Choroid plexus epithelial cell (primary cell): ENCODE results near the gene CDKN1B.

Experiments used
- DNase-seq: peaks from one replicate; pipeline ENCODE4 v3.0.0-alpha.2; 2010; ENCODE audit warnings: low read depth
- H3K4me3 ChIP-seq: 2 replicates; pipeline ENCODE4 v1.5.1; 2011; ENCODE audit warnings: low read depth, mild to moderate bottlenecking, control low read depth, low read length, moderate library complexity
- TF ChIP-seq, protein P1 (sequence below): conservative IDR thresholded peaks from 2 replicates; pipeline ENCODE4 v1.5.1; 2011; ENCODE audit warnings: low read depth, mild to moderate bottlenecking, control low read depth, inconsistent platforms, low read length, moderate library complexity

CDKN1B gene

DNA sequence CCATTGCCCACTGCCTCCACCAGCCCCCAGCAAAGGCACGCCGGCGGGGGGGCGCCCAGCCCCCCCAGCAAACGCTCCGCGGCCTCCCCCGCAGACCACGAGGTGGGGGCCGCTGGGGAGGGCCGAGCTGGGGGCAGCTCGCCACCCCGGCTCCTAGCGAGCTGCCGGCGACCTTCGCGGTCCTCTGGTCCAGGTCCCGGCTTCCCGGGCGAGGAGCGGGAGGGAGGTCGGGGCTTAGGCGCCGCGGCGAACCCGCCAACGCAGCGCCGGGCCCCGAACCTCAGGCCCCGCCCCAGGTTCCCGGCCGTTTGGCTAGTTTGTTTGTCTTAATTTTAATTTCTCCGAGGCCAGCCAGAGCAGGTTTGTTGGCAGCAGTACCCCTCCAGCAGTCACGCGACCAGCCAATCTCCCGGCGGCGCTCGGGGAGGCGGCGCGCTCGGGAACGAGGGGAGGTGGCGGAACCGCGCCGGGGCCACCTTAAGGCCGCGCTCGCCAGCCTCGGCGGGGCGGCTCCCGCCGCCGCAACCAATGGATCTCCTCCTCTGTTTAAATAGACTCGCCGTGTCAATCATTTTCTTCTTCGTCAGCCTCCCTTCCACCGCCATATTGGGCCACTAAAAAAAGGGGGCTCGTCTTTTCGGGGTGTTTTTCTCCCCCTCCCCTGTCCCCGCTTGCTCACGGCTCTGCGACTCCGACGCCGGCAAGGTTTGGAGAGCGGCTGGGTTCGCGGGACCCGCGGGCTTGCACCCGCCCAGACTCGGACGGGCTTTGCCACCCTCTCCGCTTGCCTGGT, at the start of gene CDKN1B:
Gene CDKN1B, plus strand, starts transcription at position 576 of the 793 bp plus-strand sequence. CDS start 472 bp downstream, outside the sequence.
- H3K4me3 ChIP-seq = peak within 1 kb of the TSS; percentile 97

DNA sequence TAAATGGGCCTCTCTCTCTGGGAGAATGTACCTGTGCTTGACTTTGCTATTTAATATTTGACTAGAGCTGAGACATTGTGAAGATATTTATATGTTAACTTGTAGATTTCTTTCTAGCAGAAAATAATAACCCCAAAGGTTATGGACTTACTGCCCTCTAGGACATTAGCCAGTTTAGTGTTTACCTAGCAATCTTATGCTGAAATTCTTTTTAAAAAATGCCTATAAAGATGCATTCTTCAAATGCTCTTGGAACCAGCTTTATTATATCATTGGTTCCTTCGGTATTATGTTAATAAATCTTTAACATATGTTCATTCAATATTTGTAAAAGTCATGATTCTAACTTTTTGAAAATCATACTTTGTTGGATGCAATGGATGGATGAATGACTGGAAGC, 49.2 kb upstream of the CDKN1B start:
- H3K4me3 ChIP-seq = no peak overlapping the region
- no peak for DNase-seq
- TF ChIP-seq, protein P1, sequence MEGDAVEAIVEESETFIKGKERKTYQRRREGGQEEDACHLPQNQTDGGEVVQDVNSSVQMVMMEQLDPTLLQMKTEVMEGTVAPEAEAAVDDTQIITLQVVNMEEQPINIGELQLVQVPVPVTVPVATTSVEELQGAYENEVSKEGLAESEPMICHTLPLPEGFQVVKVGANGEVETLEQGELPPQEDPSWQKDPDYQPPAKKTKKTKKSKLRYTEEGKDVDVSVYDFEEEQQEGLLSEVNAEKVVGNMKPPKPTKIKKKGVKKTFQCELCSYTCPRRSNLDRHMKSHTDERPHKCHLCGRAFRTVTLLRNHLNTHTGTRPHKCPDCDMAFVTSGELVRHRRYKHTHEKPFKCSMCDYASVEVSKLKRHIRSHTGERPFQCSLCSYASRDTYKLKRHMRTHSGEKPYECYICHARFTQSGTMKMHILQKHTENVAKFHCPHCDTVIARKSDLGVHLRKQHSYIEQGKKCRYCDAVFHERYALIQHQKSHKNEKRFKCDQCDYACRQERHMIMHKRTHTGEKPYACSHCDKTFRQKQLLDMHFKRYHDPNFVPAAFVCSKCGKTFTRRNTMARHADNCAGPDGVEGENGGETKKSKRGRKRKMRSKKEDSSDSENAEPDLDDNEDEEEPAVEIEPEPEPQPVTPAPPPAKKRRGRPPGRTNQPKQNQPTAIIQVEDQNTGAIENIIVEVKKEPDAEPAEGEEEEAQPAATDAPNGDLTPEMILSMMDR = no peak

More for the DNA sequence above, at the start of gene CDKN1B:
- peak; percentile 96 for DNase-seq
- TF ChIP-seq, protein P1 = no peak

DNA sequence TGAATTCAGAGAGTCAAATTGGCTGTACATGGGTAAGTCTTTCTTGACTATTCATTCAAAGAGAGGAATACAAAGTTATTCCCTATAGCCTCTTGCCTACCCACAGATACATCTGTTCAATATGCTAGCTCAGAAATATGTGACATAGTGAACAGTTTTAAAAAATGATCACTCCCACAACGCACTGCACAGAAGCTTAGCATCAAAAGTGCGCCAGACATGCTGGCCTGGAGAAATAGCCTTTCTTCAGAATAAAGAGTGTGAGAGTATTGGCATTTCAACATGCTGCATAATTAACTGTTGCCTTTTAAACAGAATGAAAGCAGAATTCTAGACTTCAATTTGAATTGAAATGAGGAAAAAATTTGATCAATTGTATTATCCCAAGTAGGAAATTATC, 48.1 kb upstream of the CDKN1B start:
- H3K4me3 ChIP-seq = no peak overlapping the region
- TF ChIP-seq, protein P1 = no peak
- no peak for DNase-seq

DNA sequence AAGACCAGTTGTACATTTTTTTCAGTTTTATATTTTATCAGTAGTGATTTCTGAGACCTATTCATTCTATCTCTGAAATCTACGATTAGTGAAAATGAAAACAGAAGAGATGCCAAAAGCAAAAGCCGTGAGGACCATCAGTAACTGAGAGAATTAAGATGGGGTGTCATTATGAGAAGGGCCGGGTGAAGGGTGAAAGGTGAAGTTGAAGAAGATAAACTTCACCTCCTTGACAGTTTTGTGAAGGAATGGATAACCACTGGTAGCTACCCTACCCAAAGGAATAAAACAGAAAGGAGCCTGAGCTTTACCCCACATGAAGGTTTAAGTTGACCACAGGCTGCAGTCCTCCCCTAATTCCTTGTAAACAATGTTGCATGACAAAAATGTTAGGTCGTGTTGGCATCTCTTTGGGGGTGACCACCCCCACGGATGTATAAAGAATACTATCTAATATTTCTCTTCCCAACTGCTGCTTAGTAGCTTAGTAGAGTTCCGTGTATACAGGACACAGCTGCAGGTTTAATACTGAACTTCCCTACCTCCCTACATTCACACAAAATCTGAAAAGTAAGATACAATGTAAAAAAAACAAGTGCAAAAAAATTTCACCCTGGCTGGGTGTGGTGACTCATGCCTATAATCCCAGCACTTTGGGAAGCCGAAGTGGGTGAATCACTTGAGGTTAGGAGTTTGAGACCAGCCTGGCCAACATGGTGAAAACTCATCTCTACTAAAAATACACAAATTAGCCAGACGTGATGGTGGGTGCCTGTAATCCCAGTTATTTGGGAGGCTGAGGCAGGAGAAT, 45.1 kb upstream of the CDKN1B start:
- TF ChIP-seq, protein P1 = no peak
- no peak overlapping the region for H3K4me3 ChIP-seq
- DNase-seq = peak; percentile 31

DNA sequence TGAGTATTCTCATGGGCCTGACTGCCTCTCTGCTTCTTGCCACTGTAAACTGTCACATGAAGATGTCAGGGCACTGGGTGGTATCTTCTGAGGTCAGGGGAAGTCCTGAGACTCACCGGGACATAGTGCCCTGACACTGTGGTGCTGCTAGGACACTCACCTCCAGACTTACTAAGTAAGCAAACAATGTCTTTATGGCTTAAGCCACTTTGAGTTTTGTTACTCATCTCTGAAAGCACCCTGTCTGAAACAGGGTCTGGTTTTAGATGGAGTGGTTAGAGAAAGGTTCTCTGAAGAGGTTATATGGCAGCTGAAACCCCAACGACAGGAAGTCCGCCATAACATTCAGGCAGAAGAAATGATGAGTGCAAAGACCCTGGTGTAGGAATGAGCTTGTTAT, 43.9 kb upstream of the CDKN1B start:
- H3K4me3 ChIP-seq = no peak overlapping the region
- DNase-seq = no peak
- TF ChIP-seq, protein P1 = no peak

DNA sequence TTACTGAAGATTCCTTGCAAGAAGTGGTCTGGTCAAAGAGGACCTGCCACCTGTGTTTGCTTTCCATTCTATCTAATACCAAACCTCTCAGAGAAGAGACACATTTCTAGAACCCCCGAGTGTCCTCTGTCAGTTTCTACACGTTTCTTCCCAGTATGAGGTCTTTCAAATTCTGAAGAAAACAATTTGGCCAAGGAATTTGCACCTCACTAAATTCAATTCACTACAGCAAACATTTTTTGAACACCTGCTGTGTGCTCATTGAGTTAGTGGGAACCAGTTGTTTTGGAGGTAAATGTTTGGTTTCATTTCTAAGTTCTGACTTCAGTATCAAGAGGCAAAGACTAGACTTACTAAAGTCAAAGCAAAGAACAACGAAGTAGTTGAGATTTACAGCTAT, 40.6 kb upstream of the CDKN1B start:
- H3K4me3 ChIP-seq = no peak overlapping the region
- TF ChIP-seq, protein P1 = no peak
- no peak for DNase-seq
